ENCODE data around the gene ZKSCAN4. TPM values are rescaled to one million over a fixed set of nuclear protein-coding genes. Genes with fewer than 3 reads are reported as not detected.
A peak's percentile ranks its signal among the peaks of the same experiment; 100 is the strongest.

The ZKSCAN4 gene
- total RNA-seq, 1 donor from 2014 or later: 3.9 TPM

- H3K27me3 Mint-ChIP-seq (ENCODE audit: low read depth, unreplicated experiment): no peaks in the 10 kb centered on the region
- Histone ChIP-seq H3K9ac (ENCODE audit: low read length) (peak within 1 kb of the TSS; percentile 86), H3K79me2 (ENCODE audit: insufficient read depth, low read length) (peaks cover 19% of the 10 kb centered on the region), H2AFZ (ENCODE audit: low read depth, low read length) (peak within 1 kb of the TSS; percentile 89), H3K4me2 (ENCODE audit: low read length) (peak within 1 kb of the TSS; percentile 90), H3K4me3 (ENCODE audit: insufficient read depth, low read depth, low read length) (peak within 1 kb of the TSS; percentile 84), H4K20me1 (ENCODE audit: insufficient read depth, low read length) (no peaks in the 10 kb centered on the region), H3K4me1 (ENCODE audit: insufficient read depth, low read length) (no peaks in the 10 kb centered on the region), H3K9me3 (ENCODE audit: insufficient read depth, low read depth, low read length) (peaks cover 4% of the 10 kb centered on the region), H3K27ac (ENCODE audit: low read depth, low read length) (peak within 1 kb of the TSS; percentile 19), H3K27me3 (ENCODE audit: insufficient read depth, low read length) (no peaks in the 10 kb centered on the region), H3K36me3 (ENCODE audit: insufficient read depth, low read length) (peaks cover 15% of the 10 kb centered on the region)
- H3K36me3 Mint-ChIP-seq (ENCODE audit: low read depth, unreplicated experiment): peaks cover 15% of the 10 kb centered on the region
- no peak for TF ChIP-seq CTCF (IDR thresholded peaks at IDR 0.05; ENCODE audit: insufficient read depth, low read depth, low read length)
- TF ChIP-seq EZH2 (IDR thresholded peaks at IDR 0.05; ENCODE audit: insufficient read depth, low read length): no peak
- no peaks in the 10 kb centered on the region for H3K9me3 Mint-ChIP-seq (ENCODE audit: unreplicated experiment)
- DNase-seq (ENCODE audit: low read depth) (peak; percentile 61), FAIRE-seq (no peak)
- H3K4me1 Mint-ChIP-seq (ENCODE audit: low read depth, unreplicated experiment): no peaks in the 10 kb centered on the region
- peak within 1 kb of the TSS; percentile 96 for H3K4me3 Mint-ChIP-seq (ENCODE audit: unreplicated experiment)
- peak within 1 kb of the TSS; percentile 77 for H3K27ac Mint-ChIP-seq (ENCODE audit: unreplicated experiment)
These were observed 29.4 kb upstream of the ZKSCAN4 start, which contains the start of gene PGBD1 for GRCh38 chr6:28281288-28282064. TSS of gene PGBD1 (plus strand) at chr6:28281572. CDS start at chr6:28283814, 2,242 bp downstream.

- Histone ChIP-seq H3K9ac (ENCODE audit: low read length) (peak overlapping the region; percentile 86), H3K79me2 (ENCODE audit: insufficient read depth, low read length) (peaks cover 19% of the 10 kb centered on the region), H4K20me1 (ENCODE audit: insufficient read depth, low read length) (no peaks in the 10 kb centered on the region), H3K9me3 (ENCODE audit: insufficient read depth, low read depth, low read length) (peaks cover 4% of the 10 kb centered on the region), H3K27me3 (ENCODE audit: insufficient read depth, low read length) (no peaks in the 10 kb centered on the region), H2AFZ (ENCODE audit: low read depth, low read length) (peak overlapping the region; percentile 89), H3K4me2 (ENCODE audit: low read length) (peak overlapping the region; percentile 90), H3K36me3 (ENCODE audit: insufficient read depth, low read length) (peaks cover 16% of the 10 kb centered on the region), H3K27ac (ENCODE audit: low read depth, low read length) (no peak overlapping the region), H3K4me3 (ENCODE audit: insufficient read depth, low read depth, low read length) (peak overlapping the region; percentile 84), H3K4me1 (ENCODE audit: insufficient read depth, low read length) (no peaks in the 10 kb centered on the region)
- peaks cover 15% of the 10 kb centered on the region for H3K36me3 Mint-ChIP-seq (ENCODE audit: low read depth, unreplicated experiment)
- no peaks in the 10 kb centered on the region for H3K4me1 Mint-ChIP-seq (ENCODE audit: low read depth, unreplicated experiment)
- peak overlapping the region; percentile 96 for H3K4me3 Mint-ChIP-seq (ENCODE audit: unreplicated experiment)
- H3K9me3 Mint-ChIP-seq (ENCODE audit: unreplicated experiment): no peaks in the 10 kb centered on the region
- DNase-seq (ENCODE audit: low read depth) (no peak), FAIRE-seq (no peak)
- H3K27ac Mint-ChIP-seq (ENCODE audit: unreplicated experiment): no peak overlapping the region
- TF ChIP-seq EZH2 (IDR thresholded peaks at IDR 0.05; ENCODE audit: insufficient read depth, low read length) (no peak), CTCF (IDR thresholded peaks at IDR 0.05; ENCODE audit: insufficient read depth, low read depth, low read length) (no peak)
- H3K27me3 Mint-ChIP-seq (ENCODE audit: low read depth, unreplicated experiment): no peaks in the 10 kb centered on the region
These were observed 28.7 kb upstream of the ZKSCAN4 start for GRCh38 chr6:28280595-28281287.
